Endothelial cell of umbilical vein (primary cell): Measurements from ENCODE around the gene CEP83. TPM values are rescaled to one million over a fixed set of nuclear protein-coding genes. Genes with fewer than 3 reads are reported as not detected.
"Not testable (repeated sequence)": the region's sequence is repeated elsewhere in the genome, so short reads cannot be mapped to it uniquely, and the experiment has no call there.

ENCODE experiments used
- BruUV-seq: library from RNA; stranded (reverse); fragments of 400-500 nt; replicated peaks from 2 replicates; lab custom pipeline; 2021; lab: Mats Ljungman, UMichigan
- CTCF ChIA-PET: fragments of 300-600, 350-600 bp; sonication (Branson Sonifier 250); formaldehyde crosslinking; loops from one replicate; lab custom pipeline; 2021; ENCODE audit warnings: antibody characterized with exemption, inconsistent platforms; lab: Charles Lee
- POLR2A ChIA-PET: fragments of 300-600, 350-600 bp; sonication (Branson Sonifier 250); formaldehyde crosslinking; loops from one replicate; lab custom pipeline; 2021; ENCODE audit warnings: antibody characterized with exemption, inconsistent platforms; lab: Charles Lee
- DNase-seq: peaks from one replicate; pipeline ENCODE4 v3.0.0-alpha.2; 2011; ENCODE audit warnings: low read depth, low spot score
- FAIRE-seq: peaks from 2 replicates; lab custom pipeline; 2011; peaks lifted over from hg19 to GRCh38; lab: Jason Lieb, UNC
- H2AFZ ChIP-seq: 2 replicates; pipeline ENCODE4 v1.6.0; 2012; ENCODE audit warnings: low read depth, low read length, control low read depth, inconsistent platforms
- H3K27ac ChIP-seq: 2 replicates; pipeline ENCODE4 v1.5.1; 2011; ENCODE audit warnings: low read depth, mild to moderate bottlenecking, control low read depth, low read length, moderate library complexity; ENCODE audit not compliant: insufficient read depth
- H3K27me3 ChIP-seq, 2 experiments: 2 replicates each; pipeline versions ENCODE4 v1.6.0 to v1.6.1; 2011; ENCODE audit warnings: low read length in 2 of 2, mixed read lengths in 1 of 2; ENCODE audit not compliant: control insufficient read depth in 2 of 2, insufficient read depth in 2 of 2
- H3K36me3 ChIP-seq, 2 experiments: 2 replicates in 1 of 2; 3 replicates in 1 of 2; pipeline ENCODE4 v1.5.1; 2011; ENCODE audit warnings: low read length in 2 of 2, mild to moderate bottlenecking in 1 of 2, moderate library complexity in 1 of 2; ENCODE audit not compliant: control insufficient read depth in 2 of 2, insufficient read depth in 2 of 2; ENCODE audit errors: extremely low read depth in 1 of 2
- H3K4me1 ChIP-seq: 3 replicates; pipeline ENCODE4 v1.5.1; 2011; ENCODE audit warnings: mild to moderate bottlenecking, low read length; ENCODE audit not compliant: control insufficient read depth, insufficient read depth; ENCODE audit errors: extremely low read depth
- H3K4me2 ChIP-seq: 2 replicates; pipeline ENCODE4 v1.6.1; 2011; ENCODE audit warnings: low read length, control low read depth, mixed read lengths; ENCODE audit not compliant: insufficient read depth
- H3K4me3 ChIP-seq, 3 experiments: fragments of 200-600 bp in 1 of 3; sonication (generic), shearing (Covaris generic) in 1 of 3; replicated peaks in 1 of 3; 2 replicates each; pipeline ENCODE4 v1.5.1; 2011 to 2016; ENCODE audit warnings: control low read depth in 3 of 3, low read length in 3 of 3, mild to moderate bottlenecking in 2 of 3, inconsistent platforms in 1 of 3, low read depth in 1 of 3, moderate library complexity in 1 of 3; ENCODE audit not compliant: insufficient read depth in 1 of 3
- H3K79me2 ChIP-seq: 2 replicates; pipeline ENCODE4 v1.6.0; 2012; ENCODE audit warnings: low read length, inconsistent platforms; ENCODE audit not compliant: control insufficient read depth, insufficient read depth
- H3K9ac ChIP-seq: replicated peaks from 2 replicates; pipeline ENCODE3; 2011; ENCODE audit warnings: low read length, control low read depth; ENCODE audit not compliant: insufficient read depth; ENCODE audit errors: extremely low read depth
- H3K9me1 ChIP-seq: replicated peaks from 3 replicates; pipeline ENCODE4 v1.6.0; 2011; ENCODE audit warnings: mild to moderate bottlenecking, low read length; ENCODE audit not compliant: control insufficient read depth, insufficient read depth; ENCODE audit errors: extremely low read depth
- H3K9me3 ChIP-seq: replicated peaks from 2 replicates; pipeline ENCODE4 v1.5.1; 2012; ENCODE audit warnings: low read length, inconsistent platforms; ENCODE audit not compliant: control insufficient read depth, insufficient read depth
- H4K20me1 ChIP-seq: replicated peaks from 2 replicates; pipeline ENCODE3; 2011; ENCODE audit warnings: mild to moderate bottlenecking, low read length; ENCODE audit not compliant: control insufficient read depth, insufficient read depth; ENCODE audit errors: extremely low read depth
- EZH2 ChIP-seq: IDR thresholded peaks from 2 replicates; pipeline ENCODE4 v1.6.1; 2012; ENCODE audit warnings: borderline replicate concordance, low read depth, mild to moderate bottlenecking, moderate library complexity, low read length, inconsistent platforms; ENCODE audit not compliant: severe bottlenecking
- POLR2A ChIP-seq: IDR thresholded peaks from 2 replicates; pipeline ENCODE4 v1.6.1; 2012; ENCODE audit warnings: low read depth, mild to moderate bottlenecking, control low read depth, low read length
- dilution Hi-C: fragments of 300-500 bp; cut with MboI; formaldehyde crosslinking; loops from one replicate; pipeline ENCODE4 v1.15.0; 2019; ENCODE audit warnings: low sequenced_read_pairs; ENCODE audit not compliant: extremely low pct_ligation_motif_present
- intact Hi-C: fragments of 100-400 bp; cut with micrococcal nuclease; formaldehyde crosslinking; loops from one replicate; pipeline ENCODE4 v1.10.0; 2022
- polyA plus RNA-seq, 4 experiments: library from polyadenylated mRNA; depleted of rRNA in 3 of 4; stranded (reverse) in 3 of 4; unstranded in 1 of 4; fragments of >200 nt; gene quantifications; 2 replicates each; pipeline versions ENCODE4 v1.2.1 to v1.2.3, GENCODE V29; 2011 to 2012; ENCODE audit warnings: missing spikeins in 1 of 4
- total RNA-seq: library from RNA; stranded (reverse); gene quantifications from 2 replicates; pipeline ENCODE4 v1.2.3, GENCODE V29; 2021
- TF ChIP-seq, protein P1 (sequence below): IDR thresholded peaks from 2 replicates; pipeline ENCODE4 v1.6.1; 2011; ENCODE audit not compliant: insufficient read depth, insufficient read length

Gene CEP83
- total and polyA plus RNA-seq, 2 donors (not counting 3 experiments of a cell fraction or from before 2014, with no cell fraction given), result 2.9 to 15.3 TPM

GRCh38 chr12:94457311-94457710 lies 2.4 kb downstream of the CEP83 start:
- CTCF ChIA-PET, result no interaction called here
- H3K4me1 ChIP-seq, result peaks cover 11% of the 10 kb centered on the region
- DNase-seq, result no peak
- no peaks in the 10 kb centered on the region for H4K20me1 ChIP-seq
- POLR2A ChIA-PET, result no interaction called here
- no peaks in the 10 kb centered on the region for H3K9me1 ChIP-seq
- H2AFZ ChIP-seq, result no peak overlapping the region
- H3K9ac ChIP-seq, result no peak overlapping the region
- dilution Hi-C loops, result no loop called here
- H3K4me2 ChIP-seq, result no peak overlapping the region
- H3K27ac ChIP-seq, result no peak overlapping the region
- BruUV-seq, result no TSS peak
- no peak for TF ChIP-seq POLR2A
- TF ChIP-seq, protein P1, sequence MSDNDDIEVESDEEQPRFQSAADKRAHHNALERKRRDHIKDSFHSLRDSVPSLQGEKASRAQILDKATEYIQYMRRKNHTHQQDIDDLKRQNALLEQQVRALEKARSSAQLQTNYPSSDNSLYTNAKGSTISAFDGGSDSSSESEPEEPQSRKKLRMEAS, result no peak
- TF ChIP-seq EZH2, result no peak
- no peak for FAIRE-seq
- no peaks in the 10 kb centered on the region for H3K27me3 ChIP-seq
- no peaks in the 10 kb centered on the region for H3K36me3 ChIP-seq
- no peak overlapping the region for H3K4me3 ChIP-seq
- intact Hi-C loops, result no loop called here
- H3K79me2 ChIP-seq, result peaks cover 22% of the 10 kb centered on the region
- H3K9me3 ChIP-seq, result no peaks in the 10 kb centered on the region

- H3K36me3 ChIP-seq, intact Hi-C loops, H3K9me3 ChIP-seq, H2AFZ ChIP-seq, H3K27me3 ChIP-seq, dilution Hi-C loops, H3K4me2 ChIP-seq, CTCF ChIA-PET, H3K9me1 ChIP-seq, H4K20me1 ChIP-seq, DNase-seq, H3K27ac ChIP-seq, FAIRE-seq, BruUV-seq, H3K4me3 ChIP-seq, POLR2A ChIA-PET, H3K4me1 ChIP-seq, H3K9ac ChIP-seq: not testable (repeated sequence)
- H3K79me2 ChIP-seq, result peaks cover 28% of the 10 kb centered on the region
Observed at GRCh38 chr12:94454318-94454717, 5.3 kb downstream of the CEP83 start.
